Trophoblast cell (in vitro differentiated cells and primary cell): ENCODE measurements around the gene MAPK12.

Source experiments
- DNase-seq, 2 donors: peaks; one replicate each; pipeline ENCODE4 v3.0.0-alpha.2; 2016
- H2AFZ ChIP-seq: 2 replicates; pipeline ENCODE4 v1.6.1; 2013; ENCODE audit warnings: low read length, moderate library complexity, mild to moderate bottlenecking; ENCODE audit not compliant: insufficient read depth, poor library complexity
- H2AK5ac ChIP-seq: 2 replicates; pipeline ENCODE4 v1.6.1; 2013; ENCODE audit warnings: mild to moderate bottlenecking, low read length
- H2BK120ac ChIP-seq: 2 replicates; pipeline ENCODE4 v1.6.1; 2013; ENCODE audit warnings: low read length, mild to moderate bottlenecking, moderate library complexity; ENCODE audit not compliant: insufficient read depth, poor library complexity
- H2BK12ac ChIP-seq: 2 replicates; pipeline ENCODE4 v1.6.1; 2013; ENCODE audit warnings: mild to moderate bottlenecking, low read length, moderate library complexity
- H2BK5ac ChIP-seq: 2 replicates; pipeline ENCODE4 v1.6.1; 2013; ENCODE audit warnings: low read length, low read depth, moderate library complexity, mild to moderate bottlenecking; ENCODE audit not compliant: poor library complexity
- H3K14ac ChIP-seq: 2 replicates; pipeline ENCODE4 v1.6.1; 2013; ENCODE audit warnings: mild to moderate bottlenecking, low read length
- H3K18ac ChIP-seq: 2 replicates; pipeline ENCODE4 v1.6.1; 2013; ENCODE audit warnings: mild to moderate bottlenecking, low read length
- H3K23ac ChIP-seq: 2 replicates; pipeline ENCODE4 v1.6.1; 2013; ENCODE audit warnings: low read length
- H3K27ac ChIP-seq: 2 replicates; pipeline ENCODE4 v1.5.1; 2013; ENCODE audit warnings: low read depth, mild to moderate bottlenecking, inconsistent platforms, low read length, moderate library complexity
- H3K27me3 ChIP-seq: 2 replicates; pipeline ENCODE4 v1.6.1; 2013; ENCODE audit warnings: inconsistent platforms, mild to moderate bottlenecking, low read length, moderate library complexity; ENCODE audit not compliant: insufficient read depth
- H3K36me3 ChIP-seq, 2 experiments: 1 replicate in 1 of 2; 2 replicates in 1 of 2; pipeline ENCODE4 v1.6.1; 2013; ENCODE audit warnings: low read length in 2 of 2, mild to moderate bottlenecking in 2 of 2, moderate library complexity in 1 of 2; ENCODE audit not compliant: insufficient read depth in 2 of 2, control insufficient read depth in 1 of 2
- H3K4ac ChIP-seq: 2 replicates; pipeline ENCODE4 v1.6.1; 2013; ENCODE audit warnings: low read depth, mild to moderate bottlenecking, low read length, moderate library complexity
- H3K4me1 ChIP-seq, 2 experiments: 1 replicate in 1 of 2; 2 replicates in 1 of 2; pipeline ENCODE4 v1.6.1; 2013; ENCODE audit warnings: low read length in 2 of 2, mild to moderate bottlenecking in 2 of 2, moderate library complexity in 1 of 2; ENCODE audit not compliant: insufficient read depth in 2 of 2, control insufficient read depth in 1 of 2
- H3K4me2 ChIP-seq: 2 replicates; pipeline ENCODE4 v1.6.1; 2013; ENCODE audit warnings: inconsistent platforms, mild to moderate bottlenecking, low read length, moderate library complexity
- H3K4me3 ChIP-seq: 2 replicates; pipeline ENCODE4 v1.5.1; 2013; ENCODE audit warnings: mild to moderate bottlenecking, low read depth, low read length, inconsistent platforms
- H3K79me1 ChIP-seq: one replicate; pipeline ENCODE4 v1.6.1; 2013; ENCODE audit warnings: low read length
- H3K79me2 ChIP-seq: 2 replicates; pipeline ENCODE4 v1.6.1; 2013; ENCODE audit warnings: low read length, mild to moderate bottlenecking; ENCODE audit not compliant: control insufficient read depth, insufficient read depth, poor library complexity
- H3K9ac ChIP-seq: 2 replicates; pipeline ENCODE4 v1.6.1; 2013; ENCODE audit warnings: mild to moderate bottlenecking, low read length
- H3K9me3 ChIP-seq: 2 replicates; pipeline ENCODE4 v1.6.1; 2013; ENCODE audit warnings: low read depth, mild to moderate bottlenecking, control low read depth, inconsistent platforms, low read length; ENCODE audit not compliant: insufficient read depth
- H4K12ac ChIP-seq: 2 replicates; pipeline ENCODE4 v1.6.1; 2013; ENCODE audit warnings: low read depth, mild to moderate bottlenecking, low read length, moderate library complexity
- H4K8ac ChIP-seq: 2 replicates; pipeline ENCODE4 v1.6.1; 2013; ENCODE audit warnings: low read depth, mild to moderate bottlenecking, low read length, moderate library complexity
- H4K91ac ChIP-seq: one replicate; pipeline ENCODE4 v1.6.1; 2013; ENCODE audit warnings: low read depth, mild to moderate bottlenecking, low read length, moderate library complexity
- WGBS: extraction: QIAGEN DNeasy Blood & Tissue Kit; methylation state at CpG from one replicate; pipeline ENCODE4 v1.1.7; 2013; ENCODE audit warnings: missing lambda C conversion rate; ENCODE audit not compliant: insufficient read length, insufficient coverage; ENCODE audit errors: extremely low coverage; 5-methylcytosine and 5-hydroxymethylcytosine counted together

Gene MAPK12

GRCh38 chr22:50257041-50257440 is 4.4 kb downstream of the MAPK12 start:
- Histone ChIP-seq H2BK12ac (no peak overlapping the region), H2AK5ac (no peak overlapping the region), H4K12ac (no peak overlapping the region), H3K79me2 (no peaks in the 10 kb centered on the region), H4K91ac (no peak overlapping the region), H3K27me3 (peaks cover 9% of the 10 kb centered on the region), H3K23ac (no peak overlapping the region), H3K4me3 (no peak overlapping the region), H3K27ac (no peak overlapping the region), H3K79me1 (no peaks in the 10 kb centered on the region), H3K4me1 (peaks cover 16 to 19% of the 10 kb centered on the region in 2 experiments), H2AFZ (no peak overlapping the region), H3K18ac (no peak overlapping the region), H3K9ac (no peak overlapping the region), H4K8ac (no peak overlapping the region), H3K9me3 (no peaks in the 10 kb centered on the region), H2BK120ac (no peak overlapping the region), H2BK5ac (no peak overlapping the region), H3K14ac (no peak overlapping the region), H3K4ac (no peak overlapping the region), H3K36me3 (no peaks in the 10 kb centered on the region), H3K4me2 (no peak overlapping the region)
- no CpG with 5 or more reads among the region's 16 CpGs for WGBS
- DNase-seq = no peak

- Histone ChIP-seq H3K27me3 (peaks cover 9% of the 10 kb centered on the region), H3K79me2 (no peaks in the 10 kb centered on the region), H3K9ac (no peak overlapping the region), H3K14ac (no peak overlapping the region), H3K9me3 (no peaks in the 10 kb centered on the region), H3K4me3 (no peak overlapping the region), H4K8ac (no peak overlapping the region), H3K23ac (no peak overlapping the region), H2AFZ (no peak overlapping the region), H3K79me1 (peaks cover 2% of the 10 kb centered on the region), H3K27ac (no peak overlapping the region), H3K4ac (no peak overlapping the region), H3K4me2 (no peak overlapping the region), H2BK5ac (no peak overlapping the region), H3K36me3 (no peaks in the 10 kb centered on the region), H2AK5ac (no peak overlapping the region), H2BK12ac (no peak overlapping the region), H4K91ac (no peak overlapping the region), H3K18ac (no peak overlapping the region), H3K4me1 (peaks cover 17 to 18% of the 10 kb centered on the region in 2 experiments), H4K12ac (no peak overlapping the region), H2BK120ac (no peak overlapping the region)
- WGBS = no CpG with 5 or more reads among the region's 12 CpGs
- no peak for DNase-seq
These were observed 5.1 kb downstream of the MAPK12 start for GRCh38 chr22:50256258-50256862.

GRCh38 chr22:50255607-50256006 is 5.9 kb downstream of the MAPK12 start:
- H2AK5ac ChIP-seq = no peak overlapping the region
- H3K4me2 ChIP-seq = no peak overlapping the region
- no peaks in the 10 kb centered on the region for H3K36me3 ChIP-seq
- H4K91ac ChIP-seq = no peak overlapping the region
- no peak overlapping the region for H4K8ac ChIP-seq
- peaks cover 7% of the 10 kb centered on the region for H3K79me1 ChIP-seq
- H2BK5ac ChIP-seq = no peak overlapping the region
- H3K79me2 ChIP-seq = peaks cover 4% of the 10 kb centered on the region
- H3K4ac ChIP-seq = no peak overlapping the region
- no peak overlapping the region for H2AFZ ChIP-seq
- no peak overlapping the region for H3K23ac ChIP-seq
- DNase-seq = no peak
- H3K18ac ChIP-seq = no peak overlapping the region
- no CpG with 5 or more reads among the region's 17 CpGs for WGBS
- H3K27me3 ChIP-seq = peaks cover 5% of the 10 kb centered on the region
- no peak overlapping the region for H2BK120ac ChIP-seq
- no peaks in the 10 kb centered on the region for H3K9me3 ChIP-seq
- H3K4me1 ChIP-seq = peaks cover 17 to 21% of the 10 kb centered on the region in 2 experiments
- no peak overlapping the region for H2BK12ac ChIP-seq
- H3K4me3 ChIP-seq = no peak overlapping the region
- H3K14ac ChIP-seq = no peak overlapping the region
- no peak overlapping the region for H3K27ac ChIP-seq
- no peak overlapping the region for H3K9ac ChIP-seq
- H4K12ac ChIP-seq = no peak overlapping the region

GRCh38 chr22:50255099-50255498 is 6.4 kb downstream of the MAPK12 start:
- H3K27ac ChIP-seq = no peak overlapping the region
- no peak overlapping the region for H2AK5ac ChIP-seq
- H3K4me2 ChIP-seq = no peak overlapping the region
- H2AFZ ChIP-seq = no peak overlapping the region
- DNase-seq = no peak
- H2BK120ac ChIP-seq = no peak overlapping the region
- no peak overlapping the region for H3K14ac ChIP-seq
- no peak overlapping the region for H3K18ac ChIP-seq
- H4K91ac ChIP-seq = no peak overlapping the region
- H3K79me2 ChIP-seq = peaks cover 5% of the 10 kb centered on the region
- H3K9ac ChIP-seq = no peak overlapping the region
- no peak overlapping the region for H3K23ac ChIP-seq
- H4K8ac ChIP-seq = no peak overlapping the region
- no CpG with 5 or more reads among the region's 19 CpGs for WGBS
- no peak overlapping the region for H2BK5ac ChIP-seq
- H3K4me1 ChIP-seq = peaks cover 17 to 25% of the 10 kb centered on the region in 2 experiments
- H3K27me3 ChIP-seq = no peaks in the 10 kb centered on the region
- no peak overlapping the region for H2BK12ac ChIP-seq
- no peak overlapping the region for H3K4ac ChIP-seq
- H4K12ac ChIP-seq = no peak overlapping the region
- H3K36me3 ChIP-seq = no peaks in the 10 kb centered on the region
- peaks cover 7% of the 10 kb centered on the region for H3K79me1 ChIP-seq
- H3K9me3 ChIP-seq = peaks cover 2% of the 10 kb centered on the region
- no peak overlapping the region for H3K4me3 ChIP-seq
